Gastrocnemius medialis (tissue), 4 donors: ENCODE measurements around the gene RHOU. TPM values are rescaled to one million over a fixed set of nuclear protein-coding genes. Genes with fewer than 3 reads are reported as not detected.

ENCODE experiments used
- ATAC-seq, 2 donors: fragments of 150-250 bp; one replicate each; pipeline ENCODE4 v1.9.1; 2016
- DNase-seq, 2 donors: peaks; one replicate each; pipeline ENCODE4 v3.0.0-alpha.2; 2019
- H3K27ac ChIP-seq, 4 donors: fragments of 200-600 bp; sonication (generic); 1 replicate in 1 of 4; 2 replicates in 3 of 4; pipeline ENCODE4 v1.5.1; 2016 to 2018; ENCODE audit warnings: mild to moderate bottlenecking in 2 of 4, moderate library complexity in 1 of 4
- H3K27me3 ChIP-seq, 3 donors: fragments of 200-600 bp; sonication (generic) in 2 of 3; 1 replicate in 1 of 3; 2 replicates in 2 of 3; pipeline versions ENCODE4 v1.5.1 to v1.6.0; 2016 to 2019; ENCODE audit warnings: mild to moderate bottlenecking in 1 of 3, moderate library complexity in 1 of 3
- H3K36me3 ChIP-seq, 2 donors: fragments of 200-600 bp; sonication (generic) in 1 of 2; one replicate each; pipeline ENCODE4 v1.5.1; 2017 to 2018
- H3K4me1 ChIP-seq, 2 donors: fragments of 200-600 bp; sonication (generic) in 1 of 2; one replicate each; pipeline ENCODE4 v1.5.1; 2016 to 2017; ENCODE audit warnings: mild to moderate bottlenecking in 2 of 2
- H3K4me3 ChIP-seq, 4 donors: fragments of 200-600 bp; sonication (generic) in 3 of 4; 1 replicate in 1 of 4; 2 replicates in 3 of 4; pipeline ENCODE4 v1.5.1; 2016 to 2019; ENCODE audit warnings: mild to moderate bottlenecking in 2 of 4
- H3K9me3 ChIP-seq, 3 donors: fragments of 200-600 bp; sonication (generic) in 2 of 3; 1 replicate in 1 of 3; 2 replicates in 2 of 3; pipeline ENCODE4 v1.5.1; 2016 to 2019
- POLR2A ChIP-seq, 2 donors: fragments of 450-650 bp; IDR thresholded peaks; one replicate each; pipeline ENCODE4 v1.6.1; 2017; ENCODE audit warnings: antibody characterized with exemption in 2 of 2, mild to moderate bottlenecking in 2 of 2, moderate library complexity in 2 of 2
- in situ Hi-C, 4 donors: fragments of 200-750 bp; cut with MboI; loops; one replicate each; pipeline versions ENCODE4 v1.15.0 to v1.8.0; 2017; ENCODE audit warnings: low sequenced_read_pairs in 4 of 4
- intact Hi-C: fragments of 100-400 bp; cut with DNase I; formaldehyde crosslinking; loops from one replicate; pipeline ENCODE4 v1.15.1; 2023; ENCODE audit warnings: low total_unique reads
- total RNA-seq, 4 donors: library from RNA; depleted of rRNA; stranded (reverse); fragments of >200 nt; gene quantifications; one replicate each; pipeline versions ENCODE4 v1.1.0 to v1.2.3, GENCODE V29; 2016
- TF ChIP-seq, protein P1 (sequence below), 5 experiments: fragments of 450-650 bp in 3 of 5; fragments of 200-600 bp in 2 of 5; sonication (generic) in 2 of 5; IDR thresholded peaks in 4 of 5; conservative IDR thresholded peaks in 1 of 5; 1 replicate in 4 of 5; 2 replicates in 1 of 5; pipeline ENCODE4 v1.5.1; 2016 to 2019; ENCODE audit warnings: antibody characterized with exemption in 5 of 5, mild to moderate bottlenecking in 3 of 5, moderate library complexity in 3 of 5

RHOU gene
- total RNA-seq, 4 donors from 2014 or later, result 11.8 to 65.2 (median 47.4) TPM

DNA sequence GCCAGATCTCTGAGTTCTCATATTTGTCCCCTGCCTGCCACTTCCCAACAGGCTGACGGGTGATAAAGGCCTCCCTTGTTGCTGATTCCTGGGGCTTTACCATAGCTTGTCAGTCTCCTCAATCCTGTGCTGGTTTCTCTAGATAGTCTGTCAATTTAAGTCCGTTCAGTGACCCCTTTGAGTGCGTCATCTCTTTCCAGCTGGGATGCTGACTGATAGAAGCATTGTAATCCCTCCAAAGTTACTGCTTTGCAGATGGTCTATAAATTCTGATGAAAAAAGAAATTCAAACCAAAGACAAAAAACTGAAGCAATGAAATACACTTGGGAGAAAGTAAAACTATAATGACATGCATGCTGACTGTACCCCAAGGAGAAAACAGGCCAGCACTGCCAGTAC is 28.3 kb downstream of the RHOU start:
- Histone ChIP-seq H3K9me3 (no peaks in the 10 kb centered on the region), H3K27ac (no peak overlapping the region), H3K4me1 (peaks cover 0 to 10% of the 10 kb centered on the region in 2 donors), H3K4me3 (no peak overlapping the region), H3K27me3 (no peaks in the 10 kb centered on the region), H3K36me3 (no peaks in the 10 kb centered on the region)
- DNase-seq (no peak), ATAC-seq (no peak)
- intact Hi-C loops, result no loop called here
- TF ChIP-seq, protein P1, sequence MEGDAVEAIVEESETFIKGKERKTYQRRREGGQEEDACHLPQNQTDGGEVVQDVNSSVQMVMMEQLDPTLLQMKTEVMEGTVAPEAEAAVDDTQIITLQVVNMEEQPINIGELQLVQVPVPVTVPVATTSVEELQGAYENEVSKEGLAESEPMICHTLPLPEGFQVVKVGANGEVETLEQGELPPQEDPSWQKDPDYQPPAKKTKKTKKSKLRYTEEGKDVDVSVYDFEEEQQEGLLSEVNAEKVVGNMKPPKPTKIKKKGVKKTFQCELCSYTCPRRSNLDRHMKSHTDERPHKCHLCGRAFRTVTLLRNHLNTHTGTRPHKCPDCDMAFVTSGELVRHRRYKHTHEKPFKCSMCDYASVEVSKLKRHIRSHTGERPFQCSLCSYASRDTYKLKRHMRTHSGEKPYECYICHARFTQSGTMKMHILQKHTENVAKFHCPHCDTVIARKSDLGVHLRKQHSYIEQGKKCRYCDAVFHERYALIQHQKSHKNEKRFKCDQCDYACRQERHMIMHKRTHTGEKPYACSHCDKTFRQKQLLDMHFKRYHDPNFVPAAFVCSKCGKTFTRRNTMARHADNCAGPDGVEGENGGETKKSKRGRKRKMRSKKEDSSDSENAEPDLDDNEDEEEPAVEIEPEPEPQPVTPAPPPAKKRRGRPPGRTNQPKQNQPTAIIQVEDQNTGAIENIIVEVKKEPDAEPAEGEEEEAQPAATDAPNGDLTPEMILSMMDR (IDR thresholded peaks at IDR 0.05 in 4 of 5, conservative IDR thresholded peaks at IDR 0.05 in 1 of 5), result no peak
- TF ChIP-seq POLR2A (IDR thresholded peaks at IDR 0.05), result no peak
- in situ Hi-C loops, result no loop called here

DNA sequence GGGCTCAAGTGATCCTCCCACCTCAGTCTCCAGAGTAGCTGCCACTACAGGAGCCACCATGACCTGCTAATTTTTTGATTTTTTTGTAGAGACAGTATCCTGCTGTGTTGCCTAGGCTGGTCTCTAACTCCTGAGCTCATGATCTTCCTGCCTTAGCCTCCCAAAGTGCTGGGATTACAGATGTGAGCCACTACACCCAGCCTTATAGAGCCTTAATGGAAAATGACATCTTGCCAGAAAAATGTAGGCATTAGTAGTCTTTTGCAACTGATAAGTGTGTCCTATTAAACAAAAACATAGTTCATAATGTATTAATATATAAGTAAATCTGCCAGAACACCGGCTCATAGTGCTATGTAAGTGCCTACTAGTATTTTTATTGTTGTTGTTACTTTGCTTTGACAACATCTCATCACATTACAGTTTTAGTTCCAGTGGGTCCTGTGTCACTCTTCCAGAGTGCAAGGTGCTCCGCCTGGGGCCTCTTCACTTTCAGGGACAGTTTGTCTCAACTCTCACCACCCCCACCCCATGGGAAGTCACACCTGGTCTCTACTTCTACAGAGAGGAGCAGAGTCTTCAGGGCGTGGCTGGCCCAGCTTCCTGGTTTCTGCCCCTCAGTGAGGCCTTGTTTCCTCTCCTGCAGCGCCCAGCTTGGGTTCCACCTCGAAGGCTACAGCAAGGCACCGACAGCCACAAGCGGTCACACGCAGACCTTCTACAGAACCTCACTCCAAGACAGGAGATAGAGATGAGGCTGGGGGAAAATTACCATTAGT is 30.1 kb downstream of the RHOU start:
- no peaks in the 10 kb centered on the region for H3K9me3 ChIP-seq
- no peak overlapping the region for H3K4me3 ChIP-seq
- H3K27ac ChIP-seq, result no peak overlapping the region
- DNase-seq, result no peak
- H3K36me3 ChIP-seq, result no peaks in the 10 kb centered on the region
- intact Hi-C loops, result no loop called here
- in situ Hi-C loops, result no loop called here
- TF ChIP-seq POLR2A (IDR thresholded peaks at IDR 0.05), result no peak
- TF ChIP-seq, protein P1 (IDR thresholded peaks at IDR 0.05 in 4 of 5, conservative IDR thresholded peaks at IDR 0.05 in 1 of 5), result no peak
- H3K27me3 ChIP-seq, result no peaks in the 10 kb centered on the region
- peaks cover 0 to 10% of the 10 kb centered on the region in 2 donors for H3K4me1 ChIP-seq
- ATAC-seq, result no peak

DNA sequence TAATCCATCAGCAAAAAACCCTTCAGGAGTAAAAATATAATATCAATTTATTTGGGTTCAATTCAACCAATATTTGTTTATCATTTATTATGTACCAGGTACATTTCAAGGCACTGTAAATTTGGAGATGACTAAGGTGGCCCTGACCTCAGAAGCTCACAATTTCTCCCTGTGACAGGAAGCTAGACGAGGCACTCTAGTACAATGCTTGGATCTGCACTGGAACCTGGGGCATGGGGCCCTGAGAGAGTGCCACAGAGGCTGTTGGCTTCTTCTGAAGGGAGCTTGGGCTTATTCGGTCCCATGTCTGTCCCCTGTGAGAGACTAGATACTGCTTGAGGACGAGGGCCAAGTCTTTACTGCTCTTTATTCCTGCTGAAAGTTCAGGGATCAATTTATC is 31.5 kb downstream of the RHOU start:
- in situ Hi-C loops, result no loop called here

DNA sequence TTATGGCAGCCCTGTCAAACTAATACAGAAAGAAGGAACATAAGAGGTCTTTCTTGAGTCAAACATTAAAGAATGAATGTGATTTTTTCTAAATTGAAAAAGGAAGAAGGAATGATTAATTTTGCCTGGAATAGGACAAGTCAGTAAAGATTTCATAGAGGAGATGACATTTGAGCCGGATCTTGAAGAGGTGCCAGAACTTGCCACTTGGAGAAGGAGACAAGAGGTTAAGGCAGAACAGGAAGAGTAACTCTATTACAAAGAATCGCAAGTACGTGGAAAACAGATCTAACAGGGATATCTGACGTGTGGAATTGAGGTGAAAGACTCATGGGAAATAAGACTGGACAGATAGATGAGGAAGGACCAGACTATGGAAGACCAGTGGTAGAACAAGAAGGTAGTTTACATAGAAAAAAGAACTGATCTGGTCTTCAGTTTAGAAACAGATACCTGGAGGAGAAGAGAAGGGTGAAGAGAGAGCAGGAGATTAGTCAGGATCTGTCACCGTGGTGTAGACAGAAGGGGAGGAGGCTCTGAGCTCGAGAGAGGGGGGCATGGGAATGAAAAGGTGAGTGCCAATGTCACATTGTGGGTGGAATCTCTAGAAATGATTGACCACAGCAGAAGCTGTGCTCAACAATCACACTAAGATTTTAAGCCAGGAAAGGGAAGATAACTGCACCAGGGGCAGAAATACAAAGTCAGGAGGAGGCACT is 32.5 kb downstream of the RHOU start:
- no peak overlapping the region for H3K27ac ChIP-seq
- intact Hi-C loops, result no loop called here

More for the DNA sequence above, 31.5 kb downstream of the RHOU start:
- intact Hi-C loops, result no loop called here
- no peaks in the 10 kb centered on the region for H3K27me3 ChIP-seq
- DNase-seq (no peak), ATAC-seq (no peak)
- no peak overlapping the region for H3K4me3 ChIP-seq
- H3K36me3 ChIP-seq, result no peaks in the 10 kb centered on the region
- no peaks in the 10 kb centered on the region for H3K9me3 ChIP-seq
- TF ChIP-seq, protein P1 (IDR thresholded peaks at IDR 0.05 in 4 of 5, conservative IDR thresholded peaks at IDR 0.05 in 1 of 5), result no peak
- no peak for TF ChIP-seq POLR2A (IDR thresholded peaks at IDR 0.05)
- H3K4me1 ChIP-seq, result peaks cover 0 to 10% of the 10 kb centered on the region in 2 donors
- no peak overlapping the region for H3K27ac ChIP-seq

More for the DNA sequence above, 32.5 kb downstream of the RHOU start:
- H3K27me3 ChIP-seq, result no peaks in the 10 kb centered on the region
- ATAC-seq, result no peak
- in situ Hi-C loops, result no loop called here
- no peak for TF ChIP-seq POLR2A (IDR thresholded peaks at IDR 0.05)
- TF ChIP-seq, protein P1 (IDR thresholded peaks at IDR 0.05 in 4 of 5, conservative IDR thresholded peaks at IDR 0.05 in 1 of 5), result no peak
- H3K9me3 ChIP-seq, result no peaks in the 10 kb centered on the region
- peaks cover 0 to 10% of the 10 kb centered on the region in 2 donors for H3K4me1 ChIP-seq
- no peak overlapping the region for H3K4me3 ChIP-seq
- H3K36me3 ChIP-seq, result no peaks in the 10 kb centered on the region
- no peak for DNase-seq
